HG02623 (cell line): ENCODE measurements around the gene RAB5B.
A peak's percentile ranks its signal among the peaks of the same experiment; 100 is the strongest.
"Not testable (repeated sequence)": the region's sequence is repeated elsewhere in the genome, so short reads cannot be mapped to it uniquely, and the experiment has no call there.

Source experiments
- ATAC-seq: cut with Tn5 transposase; IDR thresholded peaks from one replicate; pipeline ENCODE4 v1.9.1; 2021; ENCODE audit warnings: moderate library complexity; ENCODE audit not compliant: unreplicated experiment

Gene RAB5B

GRCh38 chr12:56013482-56013881, 39.6 kb downstream of the RAB5B start:
- ATAC-seq, result no peak

- no peak for ATAC-seq
Observed at GRCh38 chr12:56014205-56014604, 40.3 kb downstream of the RAB5B start.

GRCh38 chr12:56017181-56017580, 43.3 kb downstream of the RAB5B start:
- ATAC-seq, result no peak

- ATAC-seq, result no peak
Observed at GRCh38 chr12:56018356-56018755, 44.5 kb downstream of the RAB5B start.

- ATAC-seq, result no peak
Observed at GRCh38 chr12:56020423-56021184, 46.7 kb downstream of the RAB5B start, which contains the start of gene IKZF4. IKZF4 (plus strand) TSS chr12:56021043; CDS start chr12:56021494, 451 bp downstream.

- ATAC-seq, result no peak
Observed at GRCh38 chr12:56021889-56022497, 48.1 kb downstream of the RAB5B start.

- ATAC-seq, result no peak
Observed at GRCh38 chr12:56028511-56029165, 54.8 kb downstream of the RAB5B start.

GRCh38 chr12:56029166-56029519, 55.3 kb downstream of the RAB5B start:
- ATAC-seq, result no peak

- no peak for ATAC-seq
Observed at GRCh38 chr12:56029666-56030293, 55.9 kb downstream of the RAB5B start.

GRCh38 chr12:56031987-56032386, 58.1 kb downstream of the RAB5B start:
- ATAC-seq, result no peak

GRCh38 chr12:56034586-56035332, 60.9 kb downstream of the RAB5B start:
- no peak for ATAC-seq

- no peak for ATAC-seq
Observed at GRCh38 chr12:56037161-56037560, 63.3 kb downstream of the RAB5B start.

- ATAC-seq, result no peak
Observed at GRCh38 chr12:56038022-56038655, 64.3 kb downstream of the RAB5B start.

GRCh38 chr12:56040151-56040550, 66.3 kb downstream of the RAB5B start:
- ATAC-seq, result no peak

- no peak for ATAC-seq
Observed at GRCh38 chr12:56040963-56041551, 67.2 kb downstream of the RAB5B start.

GRCh38 chr12:56041552-56042429, 67.9 kb downstream of the RAB5B start, which contains the start of gene RPS26:
RPS26 (plus strand) TSS chr12:56041918; CDS start chr12:56042167, 249 bp downstream.
- peak; percentile 97 for ATAC-seq

GRCh38 chr12:56042430-56042813, 68.5 kb downstream of the RAB5B start:
- ATAC-seq, result not testable (repeated sequence)

- ATAC-seq, result no peak
Observed at GRCh38 chr12:56042843-56043242, 69.0 kb downstream of the RAB5B start.
